Activated CD8-positive, alpha-beta memory T cell treated with anti-CD3 and anti-CD28 coated beads, Interleukin-2, amount 50 U/mL, for 48 hours (primary cell): ENCODE measurements around the gene SAMD3.
"Not testable (repeated sequence)": the region's sequence is repeated elsewhere in the genome, so short reads cannot be mapped to it uniquely, and the experiment has no call there.

ENCODE experiments used
- DNase-seq: peaks from one replicate; pipeline ENCODE4 v3.0.0-alpha.2; 2020

The SAMD3 gene

GRCh38 chr6:130127195-130127594 is 95.6 kb downstream of the SAMD3 start:
- DNase-seq = no peak

GRCh38 chr6:130122243-130122642 is 100.5 kb downstream of the SAMD3 start:
- no peak for DNase-seq

- DNase-seq = no peak
Observed at GRCh38 chr6:130120731-130121130, 102.0 kb downstream of the SAMD3 start.

GRCh38 chr6:130119211-130119610 is 103.5 kb downstream of the SAMD3 start:
- DNase-seq = no peak

- DNase-seq = no peak
Observed at GRCh38 chr6:130118236-130118635, 104.5 kb downstream of the SAMD3 start.

- DNase-seq = not testable (repeated sequence)
Observed at GRCh38 chr6:130117187-130117701, 105.5 kb downstream of the SAMD3 start.

GRCh38 chr6:130116273-130116672 is 106.5 kb downstream of the SAMD3 start:
- no peak for DNase-seq

GRCh38 chr6:130115036-130115435 is 107.7 kb downstream of the SAMD3 start:
- no peak for DNase-seq

GRCh38 chr6:130113201-130113710 is 109.5 kb downstream of the SAMD3 start:
- DNase-seq = no peak

- no peak for DNase-seq
Observed at GRCh38 chr6:130111031-130111430, 111.7 kb downstream of the SAMD3 start.

GRCh38 chr6:130107710-130108109 is 115.0 kb downstream of the SAMD3 start:
- DNase-seq = no peak

- DNase-seq = no peak
Observed at GRCh38 chr6:130105996-130106704, 116.6 kb downstream of the SAMD3 start.

GRCh38 chr6:130099119-130099518 is 123.6 kb downstream of the SAMD3 start:
- no peak for DNase-seq

GRCh38 chr6:130098317-130098716 is 124.4 kb downstream of the SAMD3 start:
- DNase-seq = no peak
